ENCODE data around the gene GFY. TPM values are rescaled to one million over a fixed set of nuclear protein-coding genes. Genes with fewer than 3 reads are reported as not detected.

Gene GFY
- total RNA-seq, 1 donor from 2014 or later, result not detected

DNA sequence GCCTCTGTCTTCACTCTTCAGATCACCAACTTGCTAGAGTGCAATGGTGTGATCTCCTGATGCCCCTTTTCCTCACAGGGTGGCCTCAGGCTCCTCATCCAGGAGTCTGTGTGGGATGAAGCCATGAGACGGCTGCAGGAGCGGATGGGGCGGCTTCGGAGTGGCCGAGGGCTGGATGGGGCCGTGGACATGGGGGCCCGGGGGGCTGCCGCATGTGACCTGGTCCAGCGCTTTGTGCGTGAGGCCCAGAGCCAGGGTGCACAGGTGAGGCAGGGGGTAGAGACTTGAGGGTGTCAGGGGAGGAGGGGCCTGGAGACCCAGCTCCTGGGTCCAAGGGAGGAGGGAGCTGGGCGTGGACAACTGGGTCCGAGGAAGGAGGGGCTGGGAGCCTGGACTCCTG, 37.3 kb downstream of the GFY start:
- Histone ChIP-seq H3K4me3 (no peak overlapping the region), H3K27me3 (no peaks in the 10 kb centered on the region), H3K27ac (no peak overlapping the region), H3K36me3 (peaks cover 0 to 26% of the 10 kb centered on the region in 2 donors), H3K4me1 (peaks cover 18% of the 10 kb centered on the region), H3K9me3 (no peaks in the 10 kb centered on the region)
- TF ChIP-seq POLR2A (IDR thresholded peaks at IDR 0.05), result no peak
- TF ChIP-seq POLR2AphosphoS5 (IDR thresholded peaks at IDR 0.05; ENCODE audit: insufficient read depth in 1 of 2, low read depth in 1 of 2), result no peak
- TF ChIP-seq, protein P1, sequence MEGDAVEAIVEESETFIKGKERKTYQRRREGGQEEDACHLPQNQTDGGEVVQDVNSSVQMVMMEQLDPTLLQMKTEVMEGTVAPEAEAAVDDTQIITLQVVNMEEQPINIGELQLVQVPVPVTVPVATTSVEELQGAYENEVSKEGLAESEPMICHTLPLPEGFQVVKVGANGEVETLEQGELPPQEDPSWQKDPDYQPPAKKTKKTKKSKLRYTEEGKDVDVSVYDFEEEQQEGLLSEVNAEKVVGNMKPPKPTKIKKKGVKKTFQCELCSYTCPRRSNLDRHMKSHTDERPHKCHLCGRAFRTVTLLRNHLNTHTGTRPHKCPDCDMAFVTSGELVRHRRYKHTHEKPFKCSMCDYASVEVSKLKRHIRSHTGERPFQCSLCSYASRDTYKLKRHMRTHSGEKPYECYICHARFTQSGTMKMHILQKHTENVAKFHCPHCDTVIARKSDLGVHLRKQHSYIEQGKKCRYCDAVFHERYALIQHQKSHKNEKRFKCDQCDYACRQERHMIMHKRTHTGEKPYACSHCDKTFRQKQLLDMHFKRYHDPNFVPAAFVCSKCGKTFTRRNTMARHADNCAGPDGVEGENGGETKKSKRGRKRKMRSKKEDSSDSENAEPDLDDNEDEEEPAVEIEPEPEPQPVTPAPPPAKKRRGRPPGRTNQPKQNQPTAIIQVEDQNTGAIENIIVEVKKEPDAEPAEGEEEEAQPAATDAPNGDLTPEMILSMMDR (IDR thresholded peaks at IDR 0.05), result no peak
- DNase-seq (ENCODE audit: extremely low spot score in 2 of 2), result no peak
- intact Hi-C loops (cut with DNase I), result no loop called here

DNA sequence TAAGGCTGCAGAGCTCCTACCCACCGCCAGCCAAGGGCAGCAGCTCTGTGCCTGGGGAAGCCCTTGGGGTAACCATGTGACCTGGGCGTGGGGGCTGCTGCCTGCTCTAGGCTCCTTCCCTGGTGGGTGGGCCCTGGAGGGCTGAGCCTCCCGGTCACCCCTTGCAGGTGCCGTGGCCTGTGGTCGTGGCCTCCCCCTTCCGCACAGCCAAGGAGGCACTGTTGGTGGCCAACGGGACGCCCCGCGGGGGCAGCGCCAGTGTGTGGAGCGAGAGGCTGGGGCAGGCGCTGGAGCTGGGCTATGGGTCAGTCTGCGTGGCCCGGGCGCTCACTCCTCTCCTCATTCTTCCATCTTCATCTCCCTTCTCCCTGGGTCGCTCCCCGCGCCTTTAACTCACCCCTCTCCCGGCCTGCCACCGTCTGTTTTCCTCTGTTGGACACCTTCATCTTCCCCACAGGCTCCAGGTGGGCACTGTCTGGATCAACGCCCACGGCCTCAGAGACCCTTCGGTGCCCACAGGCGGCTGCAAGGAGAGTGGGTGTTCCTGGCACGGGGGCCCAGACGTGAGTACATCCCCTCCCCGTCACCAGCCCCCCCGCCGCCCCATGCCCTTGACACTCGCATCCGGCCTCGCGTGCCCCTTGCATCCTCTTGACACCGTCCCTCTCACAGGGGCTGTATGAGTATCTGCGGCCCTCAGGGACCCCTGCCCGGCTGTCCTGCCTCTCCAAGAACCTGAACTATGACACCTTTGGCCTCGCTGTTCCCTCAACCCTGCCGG, 39.0 kb downstream of the GFY start:
- Histone ChIP-seq H3K9me3 (no peaks in the 10 kb centered on the region), H3K27ac (no peak overlapping the region), H3K36me3 (peaks cover 0 to 26% of the 10 kb centered on the region in 2 donors), H3K27me3 (no peaks in the 10 kb centered on the region), H3K4me1 (peaks cover 13% of the 10 kb centered on the region), H3K4me3 (no peak overlapping the region)
- no peak for TF ChIP-seq POLR2A (IDR thresholded peaks at IDR 0.05)
- no peak for TF ChIP-seq POLR2AphosphoS5 (IDR thresholded peaks at IDR 0.05; ENCODE audit: insufficient read depth in 1 of 2, low read depth in 1 of 2)
- TF ChIP-seq, protein P1 (IDR thresholded peaks at IDR 0.05), result no peak
- DNase-seq (ENCODE audit: extremely low spot score in 2 of 2), result no peak
- intact Hi-C loops (cut with DNase I), result no loop called here

DNA sequence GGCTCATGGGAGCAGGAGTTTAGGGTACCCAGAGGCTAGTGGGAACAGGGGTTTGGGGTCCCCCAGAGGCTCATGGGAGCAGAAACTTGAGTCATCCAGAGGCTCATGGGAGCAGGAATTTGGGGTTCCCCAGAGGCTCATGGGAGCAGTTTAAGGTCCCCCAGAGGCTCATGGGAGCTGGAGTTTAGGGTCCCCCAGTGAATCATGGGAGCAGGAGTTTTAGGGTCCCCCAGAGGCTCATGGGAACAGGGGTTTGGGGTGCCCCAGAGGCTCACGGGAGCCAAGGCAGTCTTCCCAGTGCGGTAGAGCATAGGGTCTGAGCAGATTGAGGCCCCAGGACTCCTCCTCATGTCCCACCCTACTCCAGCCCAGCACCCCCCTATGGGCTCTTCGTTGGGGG, 40.2 kb downstream of the GFY start:
- peaks cover 0 to 19% of the 10 kb centered on the region in 2 donors for H3K36me3 ChIP-seq
- DNase-seq (ENCODE audit: extremely low spot score in 2 of 2), result no peak

DNA sequence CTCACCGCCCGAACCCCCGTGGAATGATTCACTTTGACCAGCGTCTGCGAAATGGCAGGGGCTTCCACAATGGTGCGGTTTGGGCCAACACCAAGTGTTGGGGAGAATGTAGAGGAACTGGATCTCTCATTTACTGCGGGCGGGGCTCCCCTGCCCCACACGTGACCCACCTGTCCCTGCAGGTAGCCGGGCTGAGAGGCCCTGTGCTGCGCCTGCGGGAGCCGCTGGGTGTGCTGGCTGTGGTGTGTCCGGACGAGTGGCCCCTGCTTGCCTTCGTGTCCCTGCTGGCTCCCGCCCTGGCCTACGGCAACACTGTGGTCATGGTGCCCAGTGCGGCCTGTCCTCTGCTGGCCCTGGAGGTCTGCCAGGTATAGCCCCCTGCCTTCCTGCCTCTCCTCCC, 43.0 kb downstream of the GFY start:
- H3K36me3 ChIP-seq, result peaks cover 0 to 19% of the 10 kb centered on the region in 2 donors
- H3K27me3 ChIP-seq, result no peaks in the 10 kb centered on the region
- peak overlapping the region; percentile 90 for H3K27ac ChIP-seq
- H3K4me3 ChIP-seq, result peak overlapping the region in 1 of 2 donors; percentile 21
- H3K9me3 ChIP-seq, result no peaks in the 10 kb centered on the region
- intact Hi-C loops (cut with DNase I), result no loop called here
- peak in 1 of 2 donors; percentile 72 for TF ChIP-seq POLR2AphosphoS5 (IDR thresholded peaks at IDR 0.05; ENCODE audit: insufficient read depth in 1 of 2, low read depth in 1 of 2)
- no peak for TF ChIP-seq POLR2A (IDR thresholded peaks at IDR 0.05)
- DNase-seq (ENCODE audit: extremely low spot score in 2 of 2), result no peak
- H3K4me1 ChIP-seq, result peaks cover 18% of the 10 kb centered on the region

More for the DNA sequence above, 40.2 kb downstream of the GFY start:
- Histone ChIP-seq H3K27me3 (no peaks in the 10 kb centered on the region), H3K27ac (no peak overlapping the region), H3K4me3 (no peak overlapping the region), H3K4me1 (peaks cover 17% of the 10 kb centered on the region), H3K9me3 (no peaks in the 10 kb centered on the region)
- intact Hi-C loops (cut with DNase I), result no loop called here
- TF ChIP-seq POLR2AphosphoS5 (IDR thresholded peaks at IDR 0.05; ENCODE audit: insufficient read depth in 1 of 2, low read depth in 1 of 2) (no peak), POLR2A (IDR thresholded peaks at IDR 0.05) (no peak)
- TF ChIP-seq, protein P1 (IDR thresholded peaks at IDR 0.05), result no peak

DNA sequence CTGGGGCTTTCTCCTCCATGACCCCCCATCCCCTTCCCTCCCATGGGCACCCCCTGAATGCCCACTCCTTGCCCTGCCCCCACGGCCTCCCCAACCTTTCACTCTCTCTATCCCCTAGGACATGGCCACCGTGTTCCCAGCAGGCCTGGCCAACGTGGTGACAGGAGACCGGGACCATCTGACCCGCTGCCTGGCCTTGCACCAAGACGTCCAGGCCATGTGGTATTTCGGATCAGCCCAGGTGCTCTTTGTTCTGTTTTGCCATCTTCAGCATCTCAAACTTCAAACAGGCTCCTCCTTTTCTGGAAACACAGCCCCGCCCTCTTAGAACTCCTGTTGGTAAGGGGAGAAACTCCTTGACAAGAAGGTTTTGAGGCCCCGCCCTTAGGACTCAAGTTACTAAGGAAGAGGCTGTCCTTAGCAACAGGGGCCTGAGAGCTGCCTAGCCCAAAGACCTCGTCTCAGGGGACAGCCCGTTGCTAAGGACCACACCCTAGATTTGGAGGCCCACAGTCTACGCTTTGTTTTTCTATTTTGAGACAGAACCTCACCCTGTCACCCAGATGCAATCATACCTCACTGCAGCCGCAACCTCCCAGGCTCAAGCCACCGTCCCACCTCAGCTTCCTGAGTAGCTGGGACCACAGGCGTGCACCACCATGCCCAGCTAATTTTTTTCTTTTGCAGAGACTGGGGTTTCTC, 43.7 kb downstream of the GFY start:
- peak in 1 of 2 donors; percentile 95 for DNase-seq (ENCODE audit: extremely low spot score in 2 of 2)
- H3K27ac ChIP-seq, result peak overlapping the region; percentile 90
- H3K4me3 ChIP-seq, result peak overlapping the region in 1 of 2 donors; percentile 21
- no peaks in the 10 kb centered on the region for H3K27me3 ChIP-seq
- peaks cover 24% of the 10 kb centered on the region for H3K4me1 ChIP-seq
- TF ChIP-seq POLR2A (IDR thresholded peaks at IDR 0.05), result no peak
- peak; percentile 39 to 72 for TF ChIP-seq POLR2AphosphoS5 (IDR thresholded peaks at IDR 0.05; ENCODE audit: insufficient read depth in 1 of 2, low read depth in 1 of 2)
- H3K36me3 ChIP-seq, result peaks cover 0 to 17% of the 10 kb centered on the region in 2 donors
- H3K9me3 ChIP-seq, result no peaks in the 10 kb centered on the region
- intact Hi-C loops (cut with DNase I), result no loop called here

Data from vagina (tissue), 2 donors.